ENCODE data around the gene COLEC12.

Gene COLEC12

DNA sequence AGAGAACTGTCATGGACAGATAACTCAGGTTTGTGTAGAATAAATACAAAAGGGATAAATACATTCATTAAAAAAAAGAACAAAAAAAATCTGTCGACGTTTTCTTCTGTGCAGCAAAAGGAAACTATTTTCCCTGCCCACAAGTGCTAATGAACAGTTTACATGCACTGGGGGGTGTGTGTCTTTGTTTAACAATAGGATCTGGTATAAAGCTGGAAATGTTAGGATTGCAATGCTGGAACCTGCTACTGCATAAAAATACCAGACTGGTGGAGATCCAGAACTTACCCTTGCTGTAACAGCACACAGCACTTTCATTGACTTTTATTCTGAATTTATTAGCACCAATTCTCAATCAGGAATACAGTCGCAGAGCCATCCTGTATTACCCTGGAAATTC is 148.1 kb downstream of the COLEC12 start:
- H3K4me3 ChIP-seq (ENCODE audit: low read length) = no peak overlapping the region
- TF ChIP-seq CTCF (conservative IDR thresholded peaks at IDR 0.05; ENCODE audit: low read depth, low read length) = no peak
- no peak for DNase-seq (ENCODE audit: low read depth)

GRCh38 chr18:350953-351572 is 149.4 kb downstream of the COLEC12 start:
- TF ChIP-seq CTCF (conservative IDR thresholded peaks at IDR 0.05; ENCODE audit: low read depth, low read length) = no peak
- H3K4me3 ChIP-seq (ENCODE audit: low read length) = no peak overlapping the region
- DNase-seq (ENCODE audit: low read depth) = no peak

GRCh38 chr18:346600-346999 is 153.9 kb downstream of the COLEC12 start:
- H3K4me3 ChIP-seq (ENCODE audit: low read length) = no peak overlapping the region
- no peak for TF ChIP-seq CTCF (conservative IDR thresholded peaks at IDR 0.05; ENCODE audit: low read depth, low read length)
- no peak for DNase-seq (ENCODE audit: low read depth)

GRCh38 chr18:341102-341501 is 159.4 kb downstream of the COLEC12 start:
- no peak for TF ChIP-seq CTCF (conservative IDR thresholded peaks at IDR 0.05; ENCODE audit: low read depth, low read length)
- H3K4me3 ChIP-seq (ENCODE audit: low read length) = no peak overlapping the region
- no peak for DNase-seq (ENCODE audit: low read depth)

DNA sequence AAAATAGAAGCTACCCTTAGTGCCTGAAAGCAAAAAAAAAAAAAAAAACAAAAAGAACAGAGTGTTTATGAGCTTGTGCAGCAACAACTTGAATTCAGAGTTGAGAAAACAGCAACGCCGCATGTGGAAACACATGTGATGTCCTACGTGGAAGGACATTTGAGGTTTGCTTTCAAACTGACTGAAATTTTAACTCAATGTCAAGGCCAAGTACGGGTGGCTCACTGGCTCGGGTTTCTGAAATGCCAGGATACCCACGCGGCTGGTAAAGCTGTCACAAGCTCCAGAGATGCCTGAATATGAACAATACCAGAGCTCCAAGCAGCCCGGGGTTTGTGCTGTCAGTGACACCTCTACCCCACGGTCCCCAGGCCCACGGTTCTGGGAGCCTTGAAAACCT is 160.5 kb downstream of the COLEC12 start:
- DNase-seq (ENCODE audit: low read depth) = no peak
- no peak for TF ChIP-seq CTCF (conservative IDR thresholded peaks at IDR 0.05; ENCODE audit: low read depth, low read length)

DNA sequence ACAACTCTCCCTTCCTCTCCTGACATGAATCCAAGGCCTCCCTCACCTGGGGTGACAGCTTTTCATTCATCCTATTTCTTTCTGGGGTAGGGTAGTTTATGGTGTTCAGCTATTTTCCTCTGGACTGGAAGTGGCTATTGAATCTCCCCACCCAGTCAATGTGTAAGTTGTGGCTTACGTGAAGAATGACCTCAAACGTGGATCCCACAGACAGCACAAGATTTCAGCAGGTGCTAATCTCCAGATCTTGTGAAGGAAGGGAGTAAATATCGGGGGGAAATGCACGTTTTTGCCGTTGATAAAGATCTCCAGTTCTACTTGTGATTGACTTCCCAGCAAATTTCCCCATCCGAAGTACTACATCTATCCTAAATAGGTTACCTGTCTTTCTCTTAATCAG is 161.3 kb downstream of the COLEC12 start:
- no peak overlapping the region for H3K4me3 ChIP-seq (ENCODE audit: low read length)
- no peak for TF ChIP-seq CTCF (conservative IDR thresholded peaks at IDR 0.05; ENCODE audit: low read depth, low read length)
- DNase-seq (ENCODE audit: low read depth) = no peak

More for the DNA sequence above, 160.5 kb downstream of the COLEC12 start:
- H3K4me3 ChIP-seq (ENCODE audit: low read length) = no peak overlapping the region

GRCh38 chr18:336713-337112 is 163.8 kb downstream of the COLEC12 start:
- H3K4me3 ChIP-seq (ENCODE audit: low read length) = no peak overlapping the region
- DNase-seq (ENCODE audit: low read depth) = no peak
- no peak for TF ChIP-seq CTCF (conservative IDR thresholded peaks at IDR 0.05; ENCODE audit: low read depth, low read length)

Measured in retinal pigment epithelial cell (primary cell).